NCI-H187 (cell line): ENCODE data around the gene MANBA.
"Not testable (repeated sequence)": the region's sequence is repeated elsewhere in the genome, so short reads cannot be mapped to it uniquely, and the experiment has no call there.

Experiments used
- DNase-seq, 2 experiments: peaks; one replicate each; lab custom pipeline; 2025; lab: John Stamatoyannopoulos, UW

Gene MANBA

GRCh38 chr4:102761906-102762305 is 1.1 kb upstream of the MANBA start:
- DNase-seq: no peak

GRCh38 chr4:102761296-102761701 is 531 bp upstream of the MANBA start:
- no peak for DNase-seq

GRCh38 chr4:102759831-102760644 is 730 bp downstream of the MANBA start:
- DNase-seq: no peak

- no peak for DNase-seq
Observed at GRCh38 chr4:102758241-102759160, 2.3 kb downstream of the MANBA start.

GRCh38 chr4:102757681-102758080 is 3.1 kb downstream of the MANBA start:
- DNase-seq: no peak

- no peak for DNase-seq
Observed at GRCh38 chr4:102754044-102754443, 6.7 kb downstream of the MANBA start.

GRCh38 chr4:102751941-102752340 is 8.8 kb downstream of the MANBA start:
- DNase-seq: no peak

- not testable (repeated sequence) for DNase-seq
Observed at GRCh38 chr4:102743352-102743751, 17.4 kb downstream of the MANBA start.

GRCh38 chr4:102738802-102739201 is 22.0 kb downstream of the MANBA start:
- not testable (repeated sequence) for DNase-seq

GRCh38 chr4:102736636-102737549 is 23.9 kb downstream of the MANBA start:
- DNase-seq: no peak

- no peak for DNase-seq
Observed at GRCh38 chr4:102735582-102735981, 25.2 kb downstream of the MANBA start.

GRCh38 chr4:102734591-102735385 is 26.0 kb downstream of the MANBA start:
- DNase-seq: no peak

- no peak for DNase-seq
Observed at GRCh38 chr4:102734116-102734515, 26.7 kb downstream of the MANBA start.

- no peak for DNase-seq
Observed at GRCh38 chr4:102733084-102733483, 27.7 kb downstream of the MANBA start.

- no peak for DNase-seq
Observed at GRCh38 chr4:102732678-102733077, 28.1 kb downstream of the MANBA start.

GRCh38 chr4:102730968-102731533 is 29.7 kb downstream of the MANBA start:
- DNase-seq: no peak

GRCh38 chr4:102729486-102729885 is 31.3 kb downstream of the MANBA start:
- not testable (repeated sequence) for DNase-seq

- not testable (repeated sequence) for DNase-seq
Observed at GRCh38 chr4:102726919-102727318, 33.8 kb downstream of the MANBA start.

GRCh38 chr4:102726068-102726467 is 34.7 kb downstream of the MANBA start:
- no peak for DNase-seq

- DNase-seq: no peak
Observed at GRCh38 chr4:102725229-102725628, 35.5 kb downstream of the MANBA start.

GRCh38 chr4:102723511-102723910 is 37.3 kb downstream of the MANBA start:
- no peak for DNase-seq
